ENCODE results near the gene RPA4. TPM values are rescaled to one million over a fixed set of nuclear protein-coding genes. Genes with fewer than 3 reads are reported as not detected.
"Not testable (repeated sequence)": the region's sequence is repeated elsewhere in the genome, so short reads cannot be mapped to it uniquely, and the experiment has no call there.

RPA4 gene
- total RNA-seq, 4 donors from 2014 or later: 0.40 to 2.5 (median 1.0) TPM

DNA sequence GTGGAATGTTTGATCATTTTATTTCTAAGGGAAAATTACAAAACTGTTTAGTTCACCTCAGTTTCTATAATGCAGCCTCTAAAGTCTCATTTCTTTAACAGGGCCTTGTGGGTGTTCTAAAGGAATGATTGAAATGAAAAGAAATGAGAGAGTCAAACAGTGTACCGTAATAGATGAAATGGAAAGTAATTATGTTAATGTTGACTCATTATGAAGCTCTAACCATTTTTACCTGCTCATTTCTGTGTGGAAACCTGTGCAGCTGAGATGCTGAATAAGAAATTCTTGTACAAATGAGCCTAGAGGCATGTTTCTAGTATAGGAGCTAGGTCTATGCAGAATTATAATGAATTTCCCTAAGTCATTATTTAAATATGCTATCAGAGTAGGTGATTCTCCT, 45.2 kb upstream of the RPA4 start:
- Histone ChIP-seq H3K27me3 (no peaks in the 10 kb centered on the region), H3K4me3 (no peak overlapping the region), H3K36me3 (no peaks in the 10 kb centered on the region), H3K9me3 (no peaks in the 10 kb centered on the region), H3K4me1 (no peaks in the 10 kb centered on the region), H3K27ac (replicated peaks in 1 of 4) (no peak overlapping the region)
- 63% methylated on average over 1 of the region's 1 CpG for WGBS
- intact Hi-C loops (cut with DNase I): no loop called here
- DNase-seq (ENCODE audit: extremely low spot score): no peak
- TF ChIP-seq EP300 (IDR thresholded peaks at IDR 0.05) (no peak), POLR2AphosphoS5 (IDR thresholded peaks at IDR 0.05) (no peak), POLR2A (IDR thresholded peaks at IDR 0.05; ENCODE audit: low read depth) (no peak)
- TF ChIP-seq, protein P1, sequence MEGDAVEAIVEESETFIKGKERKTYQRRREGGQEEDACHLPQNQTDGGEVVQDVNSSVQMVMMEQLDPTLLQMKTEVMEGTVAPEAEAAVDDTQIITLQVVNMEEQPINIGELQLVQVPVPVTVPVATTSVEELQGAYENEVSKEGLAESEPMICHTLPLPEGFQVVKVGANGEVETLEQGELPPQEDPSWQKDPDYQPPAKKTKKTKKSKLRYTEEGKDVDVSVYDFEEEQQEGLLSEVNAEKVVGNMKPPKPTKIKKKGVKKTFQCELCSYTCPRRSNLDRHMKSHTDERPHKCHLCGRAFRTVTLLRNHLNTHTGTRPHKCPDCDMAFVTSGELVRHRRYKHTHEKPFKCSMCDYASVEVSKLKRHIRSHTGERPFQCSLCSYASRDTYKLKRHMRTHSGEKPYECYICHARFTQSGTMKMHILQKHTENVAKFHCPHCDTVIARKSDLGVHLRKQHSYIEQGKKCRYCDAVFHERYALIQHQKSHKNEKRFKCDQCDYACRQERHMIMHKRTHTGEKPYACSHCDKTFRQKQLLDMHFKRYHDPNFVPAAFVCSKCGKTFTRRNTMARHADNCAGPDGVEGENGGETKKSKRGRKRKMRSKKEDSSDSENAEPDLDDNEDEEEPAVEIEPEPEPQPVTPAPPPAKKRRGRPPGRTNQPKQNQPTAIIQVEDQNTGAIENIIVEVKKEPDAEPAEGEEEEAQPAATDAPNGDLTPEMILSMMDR (IDR thresholded peaks at IDR 0.05): no peak

DNA sequence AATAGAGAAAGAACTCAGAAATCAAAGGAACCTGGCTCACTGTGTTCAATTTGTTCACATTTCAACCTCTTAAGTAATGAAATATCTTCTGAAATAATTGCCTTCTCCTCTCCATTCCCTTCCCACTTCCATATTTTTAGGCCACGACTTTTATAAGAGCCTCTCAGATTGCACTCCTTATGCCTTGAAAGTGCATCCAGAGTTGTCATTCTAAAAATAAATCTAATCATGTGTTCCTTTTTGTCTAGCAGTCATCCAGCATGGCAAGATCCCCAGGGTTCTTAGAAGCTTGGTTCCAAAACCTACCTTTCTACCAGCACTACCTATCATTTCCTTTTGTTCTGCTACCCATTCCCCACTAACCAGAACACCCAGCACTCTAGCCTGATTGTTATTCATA, 42.4 kb upstream of the RPA4 start:
- Histone ChIP-seq H3K4me1 (no peaks in the 10 kb centered on the region), H3K36me3 (no peaks in the 10 kb centered on the region), H3K9me3 (no peaks in the 10 kb centered on the region), H3K27me3 (no peaks in the 10 kb centered on the region), H3K27ac (replicated peaks in 1 of 4) (no peak overlapping the region), H3K4me3 (no peak overlapping the region)
- DNase-seq (ENCODE audit: extremely low spot score): no peak
- TF ChIP-seq POLR2AphosphoS5 (IDR thresholded peaks at IDR 0.05): no peak
- TF ChIP-seq, protein P1 (IDR thresholded peaks at IDR 0.05): no peak
- no peak for TF ChIP-seq POLR2A (IDR thresholded peaks at IDR 0.05; ENCODE audit: low read depth)
- TF ChIP-seq EP300 (IDR thresholded peaks at IDR 0.05): no peak
- WGBS: 51% methylated on average over 1 of the region's 1 CpG
- intact Hi-C loops (cut with DNase I): no loop called here

DNA sequence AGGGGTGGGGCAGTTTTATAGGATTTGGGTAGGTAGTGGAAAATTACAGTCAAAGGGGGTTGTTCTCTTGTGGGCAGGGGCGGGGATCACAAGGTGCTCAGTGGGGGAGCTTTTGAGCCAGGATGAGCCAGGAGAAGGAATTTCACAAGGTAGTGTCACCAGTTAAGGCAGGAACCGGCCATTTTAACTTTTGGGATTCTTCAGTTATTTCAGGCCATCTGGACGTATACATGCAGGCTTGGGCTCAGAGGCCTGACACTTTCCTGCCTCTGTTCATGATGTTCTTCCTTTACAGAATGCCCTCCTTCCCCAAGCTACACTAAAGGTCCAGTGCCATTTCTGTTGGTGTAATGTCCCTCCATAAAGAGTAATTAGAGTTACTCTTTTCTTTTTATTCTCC, 41.8 kb upstream of the RPA4 start:
- DNase-seq (ENCODE audit: extremely low spot score); H3K27ac ChIP-seq (replicated peaks in 1 of 4); H3K4me1 ChIP-seq; H3K9me3 ChIP-seq; H3K36me3 ChIP-seq; intact Hi-C loops (cut with DNase I); H3K4me3 ChIP-seq; H3K27me3 ChIP-seq: not testable (repeated sequence)
- 54% methylated on average over 3 of the region's 3 CpGs for WGBS

DNA sequence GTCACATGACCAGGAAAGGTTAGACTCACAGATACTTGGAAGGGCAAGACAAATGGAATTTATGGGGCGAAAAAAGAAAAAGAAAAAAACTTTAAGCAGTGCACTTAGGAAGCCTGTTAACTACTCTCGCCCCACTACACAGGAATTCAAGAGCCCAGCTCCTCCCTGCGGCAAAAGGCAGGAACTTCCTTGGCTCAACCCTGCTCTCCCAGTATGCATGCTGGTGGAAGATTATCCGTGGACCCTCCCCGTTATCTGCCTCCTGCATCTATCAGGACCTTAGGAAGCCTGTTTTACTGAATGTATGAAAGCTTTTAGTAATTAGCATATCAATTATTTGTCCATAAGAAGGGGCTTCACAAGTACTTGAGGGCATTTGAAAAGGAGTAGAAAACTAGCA, 40.1 kb upstream of the RPA4 start:
- Histone ChIP-seq H3K27ac (replicated peaks in 1 of 4) (no peak overlapping the region), H3K4me1 (no peaks in the 10 kb centered on the region), H3K4me3 (no peak overlapping the region), H3K27me3 (no peaks in the 10 kb centered on the region), H3K36me3 (no peaks in the 10 kb centered on the region), H3K9me3 (no peaks in the 10 kb centered on the region)
- DNase-seq (ENCODE audit: extremely low spot score): no peak
- intact Hi-C loops (cut with DNase I): no loop called here
- TF ChIP-seq, protein P1 (IDR thresholded peaks at IDR 0.05): no peak
- TF ChIP-seq POLR2A (IDR thresholded peaks at IDR 0.05; ENCODE audit: low read depth): no peak
- no peak for TF ChIP-seq EP300 (IDR thresholded peaks at IDR 0.05)
- no peak for TF ChIP-seq POLR2AphosphoS5 (IDR thresholded peaks at IDR 0.05)
- WGBS: 47% methylated on average over 5 of the region's 5 CpGs

DNA sequence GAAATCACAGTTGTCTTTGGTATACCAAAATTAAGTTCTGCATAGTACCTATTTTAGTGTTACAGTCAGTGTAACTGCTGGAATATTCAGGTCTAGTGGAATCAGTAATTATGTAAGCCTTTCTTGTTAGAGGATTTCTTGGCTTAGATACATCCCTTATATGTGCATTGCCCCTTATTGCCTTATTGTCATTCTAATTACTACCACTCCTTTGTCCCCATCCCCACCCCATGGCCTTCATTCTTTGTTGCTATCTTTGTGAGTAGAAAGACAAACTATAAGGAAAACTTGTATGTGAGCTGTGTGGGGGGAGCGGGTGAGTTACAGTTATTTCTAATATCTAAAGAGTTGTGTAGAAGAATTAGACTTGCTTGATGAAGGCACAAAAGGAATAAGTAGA, 36.9 kb upstream of the RPA4 start:
- H3K9me3 ChIP-seq: no peaks in the 10 kb centered on the region
- H3K4me1 ChIP-seq: no peaks in the 10 kb centered on the region
- DNase-seq (ENCODE audit: extremely low spot score): no peak
- H3K36me3 ChIP-seq: no peaks in the 10 kb centered on the region
- H3K27ac ChIP-seq (replicated peaks in 1 of 4): no peak overlapping the region
- intact Hi-C loops (cut with DNase I): no loop called here
- TF ChIP-seq EP300 (IDR thresholded peaks at IDR 0.05): no peak
- TF ChIP-seq POLR2AphosphoS5 (IDR thresholded peaks at IDR 0.05): no peak
- no peak for TF ChIP-seq POLR2A (IDR thresholded peaks at IDR 0.05; ENCODE audit: low read depth)
- TF ChIP-seq, protein P1 (IDR thresholded peaks at IDR 0.05): no peak
- H3K27me3 ChIP-seq: no peaks in the 10 kb centered on the region
- H3K4me3 ChIP-seq: no peak overlapping the region
- WGBS: 88% methylated on average over 1 of the region's 1 CpG

DNA sequence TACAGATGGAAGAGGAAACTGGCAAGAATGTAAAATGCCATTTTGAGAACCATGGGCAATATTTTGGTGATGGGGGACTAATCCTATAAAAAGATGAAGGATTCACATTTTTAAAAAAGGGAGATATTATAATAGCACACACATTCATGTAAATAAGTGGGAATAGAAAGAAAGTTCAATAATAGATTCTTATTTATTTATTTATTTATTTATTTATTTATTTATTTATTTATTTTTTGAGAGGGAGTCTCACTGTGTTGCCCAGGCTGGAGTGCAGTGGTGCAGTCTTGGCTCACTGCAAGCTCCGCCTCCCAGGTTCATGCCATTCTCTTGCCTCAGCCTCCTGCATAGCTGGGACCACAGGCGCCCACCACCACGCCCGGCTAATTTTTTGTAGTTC, 24.3 kb upstream of the RPA4 start:
- DNase-seq (ENCODE audit: extremely low spot score); H3K4me3 ChIP-seq; H3K27ac ChIP-seq (replicated peaks in 1 of 4); H3K9me3 ChIP-seq; H3K36me3 ChIP-seq; intact Hi-C loops (cut with DNase I); H3K27me3 ChIP-seq: not testable (repeated sequence)
- peaks cover 0 to 13% (median 7%) of the 10 kb centered on the region in 4 donors for H3K4me1 ChIP-seq
- 98% methylated on average over 4 of the region's 4 CpGs for WGBS

Data from esophagus muscularis mucosa (tissue), 4 donors.